ENCODE data around the gene C1orf74. TPM values are rescaled to one million over a fixed set of nuclear protein-coding genes. Genes with fewer than 3 reads are reported as not detected.

C1orf74 gene
- total and polyA plus RNA-seq, 2 experiments from 2014 or later: 1.4 to 2.3 TPM

DNA sequence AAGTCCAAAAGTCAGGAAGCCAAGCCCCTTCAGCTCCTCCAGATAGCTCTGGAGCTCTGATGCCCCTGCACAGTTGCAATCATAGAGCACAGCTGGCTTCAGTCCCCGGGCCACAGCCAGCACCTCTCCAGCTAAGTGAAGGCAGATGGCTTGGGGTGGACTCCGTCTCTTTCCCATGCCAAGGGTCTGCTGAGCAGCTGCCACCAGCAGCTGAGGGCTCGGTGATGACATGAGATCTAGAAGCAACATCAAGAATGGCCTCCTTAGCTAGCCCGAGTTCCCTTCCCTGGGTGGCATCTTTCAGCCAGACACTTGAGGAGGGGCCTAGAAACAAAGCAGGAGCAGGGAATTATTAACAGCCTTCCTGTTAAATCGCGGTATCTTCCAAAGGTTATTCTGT lies 973 bp downstream of the C1orf74 start:
- H3K36me3 ChIP-seq (ENCODE audit: low read depth): no peaks in the 10 kb centered on the region
- H3K27ac ChIP-seq: no peak overlapping the region
- in situ Hi-C loops (cut with MboI): no loop called here

DNA sequence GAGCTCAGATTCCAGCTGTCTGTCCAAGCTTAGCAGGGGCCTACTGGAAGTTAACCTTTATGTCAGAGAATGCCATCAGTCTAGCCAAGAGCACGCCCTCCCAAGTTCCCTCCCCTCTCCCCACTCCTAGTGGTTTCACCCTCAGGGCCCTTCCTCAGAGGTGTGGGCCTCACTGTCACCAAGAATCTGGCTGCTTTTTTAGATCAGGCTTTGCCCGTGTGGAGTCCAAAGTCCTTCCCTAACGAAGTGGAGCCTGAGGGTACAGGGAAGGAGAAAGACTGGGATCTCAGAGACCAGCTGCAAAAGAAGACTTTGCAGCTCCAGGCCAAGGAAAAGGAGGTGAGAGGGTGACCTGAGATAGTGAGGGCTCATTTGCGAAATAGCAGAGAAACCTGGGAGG lies 4.1 kb downstream of the C1orf74 start:
- no peaks in the 10 kb centered on the region for H4K20me1 ChIP-seq (ENCODE audit: insufficient read depth)
- H3K4me3 ChIP-seq: no peak overlapping the region
- TF ChIP-seq EZH2phosphoT487 (IDR thresholded peaks at IDR 0.05; ENCODE audit: insufficient read depth, low read depth): no peak
- TF ChIP-seq EZH2 (IDR thresholded peaks at IDR 0.05; ENCODE audit: insufficient read depth, poor library complexity, severe bottlenecking): no peak
- no peaks in the 10 kb centered on the region for H3K27me3 ChIP-seq (replicated peaks; ENCODE audit: insufficient read depth)
- peaks cover 18% of the 10 kb centered on the region for H3K79me2 ChIP-seq (ENCODE audit: insufficient read depth)
- H3K36me3 ChIP-seq (ENCODE audit: low read depth): no peaks in the 10 kb centered on the region
- 89 to 90% methylated on average over 4 of the region's 4 CpGs for WGBS, 2 experiments (ENCODE audit: low coverage in 1 of 2, low lambda C conversion rate in 2 of 2, missing lambda C conversion rate in 2 of 2)
- H3K9me2 ChIP-seq (ENCODE audit: insufficient read depth): 0 out of 2 replicates have a peak, but pooled peaks cover 1% of the 10 kb centered on the region
- in situ Hi-C loops (cut with MboI): no loop called here
- H2AFZ ChIP-seq: no peak overlapping the region
- H3K4me2 ChIP-seq (ENCODE audit: unreplicated experiment): no peak overlapping the region
- no peaks in the 10 kb centered on the region for H3F3A ChIP-seq (ENCODE audit: insufficient read depth)
- no peak for DNase-seq
- H3K9me3 ChIP-seq (ENCODE audit: low read depth): no peaks in the 10 kb centered on the region
- peaks cover 9% of the 10 kb centered on the region; the same call in 1 of the 2 replicates for H3K4me1 ChIP-seq (ENCODE audit: insufficient read depth)
- no peak overlapping the region for H3K27ac ChIP-seq
- no peak overlapping the region for H3K9ac ChIP-seq

More for the DNA sequence above, 973 bp downstream of the C1orf74 start:
- no peaks in the 10 kb centered on the region for H3K27me3 ChIP-seq (replicated peaks; ENCODE audit: insufficient read depth)
- TF ChIP-seq EZH2 (IDR thresholded peaks at IDR 0.05; ENCODE audit: insufficient read depth, poor library complexity, severe bottlenecking) (no peak), EZH2phosphoT487 (IDR thresholded peaks at IDR 0.05; ENCODE audit: insufficient read depth, low read depth) (no peak)
- peak overlapping the region; percentile 91 for H3K4me3 ChIP-seq
- H4K20me1 ChIP-seq (ENCODE audit: insufficient read depth): no peaks in the 10 kb centered on the region
- no peaks in the 10 kb centered on the region for H3F3A ChIP-seq (ENCODE audit: insufficient read depth)
- H3K4me1 ChIP-seq (ENCODE audit: insufficient read depth): peaks cover 9% of the 10 kb centered on the region; the same call in 1 of the 2 replicates
- H3K4me2 ChIP-seq (ENCODE audit: unreplicated experiment): peak overlapping the region; percentile 94
- peak overlapping the region; percentile 85 for H3K9ac ChIP-seq
- no peak for DNase-seq
- peak overlapping the region; percentile 97 for H2AFZ ChIP-seq
- no peaks in the 10 kb centered on the region for H3K9me3 ChIP-seq (ENCODE audit: low read depth)
- H3K79me2 ChIP-seq (ENCODE audit: insufficient read depth): peaks cover 18% of the 10 kb centered on the region
- WGBS, 2 experiments (ENCODE audit: low coverage in 1 of 2, low lambda C conversion rate in 2 of 2, missing lambda C conversion rate in 2 of 2): 3 to 5% methylated on average over 6 of the region's 6 CpGs
- H3K9me2 ChIP-seq (ENCODE audit: insufficient read depth): 0 out of 2 replicates have a peak, but pooled peaks cover 2% of the 10 kb centered on the region

DNA sequence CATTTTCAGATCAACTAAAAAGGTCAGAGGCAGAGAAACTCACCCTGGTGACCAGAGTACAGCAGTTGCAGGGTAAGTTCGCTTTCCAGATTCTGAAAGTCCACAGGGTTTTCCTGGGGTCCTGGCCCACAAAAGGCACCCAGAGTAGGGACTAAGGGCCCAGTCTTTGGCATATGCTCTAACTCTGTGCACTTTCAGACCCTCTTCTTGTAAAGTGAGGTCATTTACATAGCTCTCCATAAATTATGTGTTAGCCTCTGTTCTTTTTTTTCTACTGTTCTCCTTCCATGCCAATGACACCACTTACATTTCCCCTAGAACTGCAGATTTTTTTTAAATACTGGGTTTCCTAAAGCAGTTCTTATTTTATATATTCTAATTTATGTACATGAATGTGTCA lies 6.3 kb downstream of the C1orf74 start:
- in situ Hi-C loops (cut with MboI): no loop called here
- H2AFZ ChIP-seq: no peak overlapping the region
- no peak overlapping the region for H3K9ac ChIP-seq
- no peaks in the 10 kb centered on the region for H3K36me3 ChIP-seq (ENCODE audit: low read depth)
- no peaks in the 10 kb centered on the region for H3K27me3 ChIP-seq (replicated peaks; ENCODE audit: insufficient read depth)
- H3K4me2 ChIP-seq (ENCODE audit: unreplicated experiment): no peak overlapping the region
- H3K9me3 ChIP-seq (ENCODE audit: low read depth): no peaks in the 10 kb centered on the region
- no peaks in the 10 kb centered on the region for H3K4me1 ChIP-seq (ENCODE audit: insufficient read depth)
- DNase-seq: no peak
- H3K9me2 ChIP-seq (ENCODE audit: insufficient read depth): no peaks in the 10 kb centered on the region
- 100% methylated on average over 1 of the region's 1 CpG for WGBS, 2 experiments (ENCODE audit: low coverage in 1 of 2, low lambda C conversion rate in 2 of 2, missing lambda C conversion rate in 2 of 2)
- H3F3A ChIP-seq (ENCODE audit: insufficient read depth): no peaks in the 10 kb centered on the region
- no peaks in the 10 kb centered on the region for H4K20me1 ChIP-seq (ENCODE audit: insufficient read depth)
- TF ChIP-seq EZH2 (IDR thresholded peaks at IDR 0.05; ENCODE audit: insufficient read depth, poor library complexity, severe bottlenecking): no peak
- TF ChIP-seq EZH2phosphoT487 (IDR thresholded peaks at IDR 0.05; ENCODE audit: insufficient read depth, low read depth): no peak
- peaks cover 8% of the 10 kb centered on the region for H3K79me2 ChIP-seq (ENCODE audit: insufficient read depth)
- no peak overlapping the region for H3K4me3 ChIP-seq
- no peak overlapping the region for H3K27ac ChIP-seq

DNA sequence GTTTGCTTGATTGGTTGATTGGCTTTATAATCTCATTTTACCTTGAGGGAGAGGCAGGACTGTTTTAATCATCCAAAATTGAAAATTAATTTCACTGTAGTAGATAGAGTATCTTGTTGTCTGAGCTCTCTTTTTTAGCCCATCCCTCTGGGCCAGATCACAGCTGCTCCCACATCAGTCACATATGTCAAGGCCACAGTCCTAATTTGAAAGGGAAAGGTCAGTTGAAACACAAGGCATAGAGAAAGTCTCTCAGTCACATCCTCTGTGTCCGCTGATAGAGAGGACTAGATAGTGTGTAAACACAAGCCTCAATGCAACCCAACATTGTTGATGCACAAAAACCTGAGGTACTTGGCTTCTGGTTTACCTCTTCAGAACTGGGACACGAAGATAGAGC lies 6.8 kb downstream of the C1orf74 start:
- Histone ChIP-seq H3K9ac (no peak overlapping the region), H3K4me2 (ENCODE audit: unreplicated experiment) (no peak overlapping the region), H3K79me2 (ENCODE audit: insufficient read depth) (peaks cover 8% of the 10 kb centered on the region), H3K9me3 (ENCODE audit: low read depth) (no peaks in the 10 kb centered on the region), H3K27me3 (replicated peaks; ENCODE audit: insufficient read depth) (no peaks in the 10 kb centered on the region), H4K20me1 (ENCODE audit: insufficient read depth) (no peaks in the 10 kb centered on the region), H3K4me1 (ENCODE audit: insufficient read depth) (no peaks in the 10 kb centered on the region), H3K36me3 (ENCODE audit: low read depth) (no peaks in the 10 kb centered on the region), H3K4me3 (no peak overlapping the region), H3K9me2 (ENCODE audit: insufficient read depth) (no peaks in the 10 kb centered on the region), H3K27ac (no peak overlapping the region), H3F3A (ENCODE audit: insufficient read depth) (no peaks in the 10 kb centered on the region), H2AFZ (no peak overlapping the region)
- TF ChIP-seq EZH2phosphoT487 (IDR thresholded peaks at IDR 0.05; ENCODE audit: insufficient read depth, low read depth): no peak
- no peak for TF ChIP-seq EZH2 (IDR thresholded peaks at IDR 0.05; ENCODE audit: insufficient read depth, poor library complexity, severe bottlenecking)
- in situ Hi-C loops (cut with MboI): no loop called here
- DNase-seq: no peak
- WGBS, 2 experiments (ENCODE audit: low coverage in 1 of 2, low lambda C conversion rate in 2 of 2, missing lambda C conversion rate in 2 of 2): 67 to 86% methylated on average over 2 of the region's 2 CpGs

DNA sequence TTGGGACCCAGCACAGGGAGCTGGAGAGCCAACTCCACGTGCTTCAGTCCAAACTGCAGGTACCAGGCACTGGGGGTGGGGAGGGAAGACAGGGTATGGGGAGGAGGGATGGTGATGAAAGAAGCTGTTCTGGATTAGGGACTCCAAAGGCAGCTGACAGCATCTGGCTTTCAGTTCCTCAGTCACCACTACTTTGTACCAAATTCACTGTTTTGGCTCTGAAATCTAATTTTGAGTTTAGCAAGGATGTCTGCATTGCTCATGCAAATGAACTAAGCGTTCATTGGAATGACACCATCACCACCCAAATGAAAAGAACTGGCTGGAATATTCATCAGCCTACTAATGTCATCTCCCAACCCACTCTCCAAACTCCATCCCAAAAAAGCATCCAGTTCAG lies 8.7 kb downstream of the C1orf74 start:
- in situ Hi-C loops (cut with MboI): no loop called here
- H3F3A ChIP-seq (ENCODE audit: insufficient read depth): no peaks in the 10 kb centered on the region
- no peaks in the 10 kb centered on the region for H4K20me1 ChIP-seq (ENCODE audit: insufficient read depth)
- H3K27ac ChIP-seq: no peak overlapping the region
- no peaks in the 10 kb centered on the region for H3K79me2 ChIP-seq (ENCODE audit: insufficient read depth)
- no peak for DNase-seq
- H3K27me3 ChIP-seq (replicated peaks; ENCODE audit: insufficient read depth): no peaks in the 10 kb centered on the region
- H3K9me2 ChIP-seq (ENCODE audit: insufficient read depth): no peaks in the 10 kb centered on the region
- H3K9ac ChIP-seq: no peak overlapping the region
- no peaks in the 10 kb centered on the region for H3K36me3 ChIP-seq (ENCODE audit: low read depth)
- no peak overlapping the region for H3K4me2 ChIP-seq (ENCODE audit: unreplicated experiment)
- TF ChIP-seq EZH2phosphoT487 (IDR thresholded peaks at IDR 0.05; ENCODE audit: insufficient read depth, low read depth) (no peak), EZH2 (IDR thresholded peaks at IDR 0.05; ENCODE audit: insufficient read depth, poor library complexity, severe bottlenecking) (no peak)
- no peak overlapping the region for H2AFZ ChIP-seq
- no peak overlapping the region for H3K4me3 ChIP-seq
- 3 to 4% methylated on average over 2 of the region's 2 CpGs for WGBS, 2 experiments (ENCODE audit: low coverage in 1 of 2, low lambda C conversion rate in 2 of 2, missing lambda C conversion rate in 2 of 2)
- H3K9me3 ChIP-seq (ENCODE audit: low read depth): no peaks in the 10 kb centered on the region
- no peaks in the 10 kb centered on the region for H3K4me1 ChIP-seq (ENCODE audit: insufficient read depth)
